Stimulated activated CD4-positive, alpha-beta T cell treated with anti-CD3 and anti-CD28 coated beads, Interleukin-4, amount 100 ng/mL, for 48 hours (primary cell): ENCODE results near the gene IDI1.

Experiments used
- DNase-seq, 2 donors: peaks; one replicate each; pipeline ENCODE4 v3.0.0-alpha.2; 2020; ENCODE audit warnings: low read depth in 2 of 2

The IDI1 gene

GRCh38 chr10:994836-995558 lies 53.9 kb downstream of the IDI1 start:
- DNase-seq: no peak

GRCh38 chr10:992871-993270 lies 56.0 kb downstream of the IDI1 start:
- no peak for DNase-seq

DNA sequence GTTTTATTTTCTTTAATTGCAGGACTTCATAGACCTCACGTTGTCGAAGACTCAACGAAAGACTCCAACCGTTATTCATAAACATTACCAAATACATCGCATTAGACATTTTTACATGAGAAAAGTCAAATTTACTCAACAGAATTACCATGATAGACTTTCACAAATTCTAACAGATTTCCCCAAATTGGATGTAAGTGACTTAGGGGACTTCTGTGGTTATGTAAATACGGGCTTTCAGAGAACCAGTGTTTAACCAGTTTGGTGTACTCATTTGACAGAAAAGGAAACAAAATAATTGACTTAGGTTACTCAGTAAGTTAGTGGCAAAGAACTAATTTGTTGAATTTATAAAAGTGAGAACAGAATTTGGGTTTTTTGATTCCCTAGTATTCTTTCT lies 56.5 kb downstream of the IDI1 start:
- no peak for DNase-seq

- DNase-seq: no peak
Observed at GRCh38 chr10:990808-991207, 58.1 kb downstream of the IDI1 start.
